ENCODE data around the gene LGALS14. TPM values are rescaled to one million over a fixed set of nuclear protein-coding genes. Genes with fewer than 3 reads are reported as not detected.
"Not testable (repeated sequence)": the region's sequence is repeated elsewhere in the genome, so short reads cannot be mapped to it uniquely, and the experiment has no call there.

The LGALS14 gene
- total RNA-seq, 8 experiments from 2014 or later: not detected

GRCh38 chr19:39679056-39679790 lies 25.1 kb upstream of the LGALS14 start:
- Histone ChIP-seq H3K4me1 (replicated peaks in 1 of 2) (no peaks in the 10 kb centered on the region), H3K4me3 (no peak overlapping the region), H3K27ac (no peak overlapping the region)
- 0 to 68% (median 19%) methylated on average over 1 to 6 of the region's 10 CpGs; no CpG with 5 or more reads in 2 of the 10 experiments for WGBS, 10 experiments
- peak in 2 of 8 experiments; percentile 65 to 77 for ATAC-seq (replicated peaks in 6 of 8)
- in situ Hi-C loops (cut with MboI; ENCODE audit: low pct_unique_long_range_greater_than_20kb in 2 of 9, low sequenced_read_pairs in 9 of 9, unreplicated experiment in 9 of 9): no loop called here

- H3K4me1 ChIP-seq (replicated peaks in 1 of 2): no peaks in the 10 kb centered on the region
- in situ Hi-C loops (cut with MboI; ENCODE audit: low pct_unique_long_range_greater_than_20kb in 2 of 9, low sequenced_read_pairs in 9 of 9, unreplicated experiment in 9 of 9): no loop called here
- ATAC-seq (replicated peaks in 6 of 8): peak in 1 of 8 experiments; percentile 13
- no peak overlapping the region for H3K4me3 ChIP-seq
- H3K27ac ChIP-seq: no peak overlapping the region
- 0 to 50% (median 33%) methylated on average over 1 to 3 of the region's 3 CpGs; no CpG with 5 or more reads in 7 of the 10 experiments for WGBS, 10 experiments
These were observed 24.5 kb upstream of the LGALS14 start for GRCh38 chr19:39679791-39680168.

GRCh38 chr19:39680593-39680992 lies 23.7 kb upstream of the LGALS14 start:
- in situ Hi-C loops (cut with MboI; ENCODE audit: low pct_unique_long_range_greater_than_20kb in 2 of 9, low sequenced_read_pairs in 9 of 9, unreplicated experiment in 9 of 9): no loop called here
- ATAC-seq (replicated peaks in 6 of 8): no peak
- Histone ChIP-seq H3K4me3 (no peak overlapping the region), H3K4me1 (replicated peaks in 1 of 2) (no peaks in the 10 kb centered on the region), H3K27ac (no peak overlapping the region)
- 17 to 66% (median 34%) methylated on average over 2 to 3 of the region's 3 CpGs; no CpG with 5 or more reads in 5 of the 10 experiments for WGBS, 10 experiments

- Histone ChIP-seq H3K4me1 (replicated peaks in 1 of 2) (no peaks in the 10 kb centered on the region), H3K27ac (no peak overlapping the region), H3K4me3 (no peak overlapping the region)
- ATAC-seq (replicated peaks in 6 of 8): no peak
- WGBS, 10 experiments: 47% methylated on average over 2 of the region's 5 CpGs; no CpG with 5 or more reads in 9 of the 10 experiments
- in situ Hi-C loops (cut with MboI; ENCODE audit: low pct_unique_long_range_greater_than_20kb in 2 of 9, low sequenced_read_pairs in 9 of 9, unreplicated experiment in 9 of 9): no loop called here
These were observed 22.9 kb upstream of the LGALS14 start for GRCh38 chr19:39681416-39681815.

- whole genome bisulfite sequencing, 10 experiments: 14 to 88% (median 47%) methylated on average over 3 to 5 of the region's 5 CpGs
These were observed 20.0 kb upstream of the LGALS14 start for GRCh38 chr19:39684267-39684666.

GRCh38 chr19:39686739-39687138 lies 17.5 kb upstream of the LGALS14 start:
- 36 to 100% (median 75%) methylated on average over 1 to 3 of the region's 3 CpGs; no CpG with 5 or more reads in 7 of the 10 experiments for WGBS, 10 experiments
- no peak for ATAC-seq (replicated peaks in 6 of 8)
- H3K27ac ChIP-seq: no peak overlapping the region
- no peaks in the 10 kb centered on the region for H3K4me1 ChIP-seq (replicated peaks in 1 of 2)
- in situ Hi-C loops (cut with MboI; ENCODE audit: low pct_unique_long_range_greater_than_20kb in 2 of 9, low sequenced_read_pairs in 9 of 9, unreplicated experiment in 9 of 9): no loop called here
- no peak overlapping the region for H3K4me3 ChIP-seq

More at GRCh38 chr19:39684267-39684666, 20.0 kb upstream of the LGALS14 start:
- no peak for ATAC-seq (replicated peaks in 6 of 8)
- Histone ChIP-seq H3K4me1 (replicated peaks in 1 of 2) (no peaks in the 10 kb centered on the region), H3K27ac (no peak overlapping the region), H3K4me3 (no peak overlapping the region)
- in situ Hi-C loops (cut with MboI; ENCODE audit: low pct_unique_long_range_greater_than_20kb in 2 of 9, low sequenced_read_pairs in 9 of 9, unreplicated experiment in 9 of 9): no loop called here

GRCh38 chr19:39688637-39689036 lies 15.6 kb upstream of the LGALS14 start:
- in situ Hi-C loops (cut with MboI; ENCODE audit: low pct_unique_long_range_greater_than_20kb in 2 of 9, low sequenced_read_pairs in 9 of 9, unreplicated experiment in 9 of 9); H3K4me3 ChIP-seq; ATAC-seq (replicated peaks in 6 of 8); H3K27ac ChIP-seq; H3K4me1 ChIP-seq (replicated peaks in 1 of 2): not testable (repeated sequence)
- WGBS, 10 experiments: 11 to 69% (median 60%) methylated on average over 1 to 4 of the region's 4 CpGs; no CpG with 5 or more reads in 7 of the 10 experiments

GRCh38 chr19:39692166-39692565 lies 12.1 kb upstream of the LGALS14 start:
- H3K4me1 ChIP-seq (replicated peaks in 1 of 2): no peaks in the 10 kb centered on the region
- WGBS, 10 experiments: 0 to 53% (median 25%) methylated on average over 1 to 2 of the region's 3 CpGs; no CpG with 5 or more reads in 6 of the 10 experiments
- no peak overlapping the region for H3K27ac ChIP-seq
- H3K4me3 ChIP-seq: no peak overlapping the region
- no peak for ATAC-seq (replicated peaks in 6 of 8)
- in situ Hi-C loops (cut with MboI; ENCODE audit: low pct_unique_long_range_greater_than_20kb in 2 of 9, low sequenced_read_pairs in 9 of 9, unreplicated experiment in 9 of 9): no loop called here

- no peaks in the 10 kb centered on the region for H3K4me1 ChIP-seq (replicated peaks in 1 of 2)
- in situ Hi-C loops (cut with MboI; ENCODE audit: low pct_unique_long_range_greater_than_20kb in 2 of 9, low sequenced_read_pairs in 9 of 9, unreplicated experiment in 9 of 9): no loop called here
- no peak overlapping the region for H3K27ac ChIP-seq
- WGBS, 10 experiments: 14 to 71% (median 38%) methylated on average over 1 of the region's 1 CpG; no CpG with 5 or more reads in 4 of the 10 experiments
- no peak overlapping the region for H3K4me3 ChIP-seq
- ATAC-seq (replicated peaks in 6 of 8): no peak
These were observed 11.5 kb upstream of the LGALS14 start for GRCh38 chr19:39692822-39693221.

- no peak for ATAC-seq (replicated peaks in 6 of 8)
- no peak overlapping the region for H3K4me3 ChIP-seq
- 0 to 60% (median 19%) methylated on average over 1 to 2 of the region's 2 CpGs; no CpG with 5 or more reads in 2 of the 10 experiments for WGBS, 10 experiments
- no peak overlapping the region for H3K27ac ChIP-seq
- no peaks in the 10 kb centered on the region for H3K4me1 ChIP-seq (replicated peaks in 1 of 2)
- in situ Hi-C loops (cut with MboI; ENCODE audit: low pct_unique_long_range_greater_than_20kb in 2 of 9, low sequenced_read_pairs in 9 of 9, unreplicated experiment in 9 of 9): no loop called here
These were observed 8.5 kb upstream of the LGALS14 start for GRCh38 chr19:39695759-39696158.

- in situ Hi-C loops (cut with MboI; ENCODE audit: low pct_unique_long_range_greater_than_20kb in 2 of 9, low sequenced_read_pairs in 9 of 9, unreplicated experiment in 9 of 9): no loop called here
These were observed 7.9 kb upstream of the LGALS14 start for GRCh38 chr19:39696387-39696786.

GRCh38 chr19:39698535-39698934 lies 5.7 kb upstream of the LGALS14 start:
- no peak for ATAC-seq (replicated peaks in 6 of 8)
- no peak overlapping the region for H3K27ac ChIP-seq
- no peaks in the 10 kb centered on the region for H3K4me1 ChIP-seq (replicated peaks in 1 of 2)
- no peak overlapping the region for H3K4me3 ChIP-seq
- in situ Hi-C loops (cut with MboI; ENCODE audit: low pct_unique_long_range_greater_than_20kb in 2 of 9, low sequenced_read_pairs in 9 of 9, unreplicated experiment in 9 of 9): no loop called here

More at GRCh38 chr19:39696387-39696786, 7.9 kb upstream of the LGALS14 start:
- Histone ChIP-seq H3K4me1 (replicated peaks in 1 of 2) (no peaks in the 10 kb centered on the region), H3K4me3 (no peak overlapping the region), H3K27ac (no peak overlapping the region)
- WGBS, 10 experiments: 14 to 55% (median 22%) methylated on average over 1 to 2 of the region's 2 CpGs; no CpG with 5 or more reads in 4 of the 10 experiments
- ATAC-seq (replicated peaks in 6 of 8): no peak

GRCh38 chr19:39701291-39701690 lies 3.0 kb upstream of the LGALS14 start:
- in situ Hi-C loops (cut with MboI; ENCODE audit: low pct_unique_long_range_greater_than_20kb in 2 of 9, low sequenced_read_pairs in 9 of 9, unreplicated experiment in 9 of 9): no loop called here
- 0 to 59% (median 23%) methylated on average over 2 to 5 of the region's 5 CpGs; no CpG with 5 or more reads in 1 of the 10 experiments for WGBS, 10 experiments
- Histone ChIP-seq H3K4me3 (no peak overlapping the region), H3K27ac (no peak overlapping the region), H3K4me1 (replicated peaks in 1 of 2) (no peaks in the 10 kb centered on the region)
- no peak for ATAC-seq (replicated peaks in 6 of 8)
